Natural killer cell (primary cell): ENCODE results near the gene THSD4. TPM values are rescaled to one million over a fixed set of nuclear protein-coding genes. Genes with fewer than 3 reads are reported as not detected.

Experiments
- ATAC-seq, 3 donors: fragments of 150-1000 bp in 2 of 3; fragments of 200-7000 bp in 1 of 3; cut with Tn5 transposase; 1 replicate in 1 of 3; 2 replicates in 2 of 3; pipeline ENCODE4 v1.10.0; 2021; ENCODE audit warnings: mild to moderate bottlenecking in 2 of 3, moderate library complexity in 2 of 3
- DNase-seq, 2 donors: peaks; one replicate each; pipeline versions ENCODE4 v3.0.0 to v3.0.0-alpha.2; 2013 to 2021; ENCODE audit warnings: mixed read lengths in 1 of 2
- H3K27ac ChIP-seq: one replicate; pipeline ENCODE4 v1.5.1; 2013; ENCODE audit warnings: mild to moderate bottlenecking, low read length
- H3K27me3 ChIP-seq: one replicate; pipeline ENCODE4 v1.6.1; 2013; ENCODE audit warnings: low read length; ENCODE audit not compliant: control insufficient read depth, insufficient read depth
- H3K36me3 ChIP-seq: one replicate; pipeline ENCODE4 v1.6.1; 2013; ENCODE audit warnings: low read length; ENCODE audit not compliant: control insufficient read depth, insufficient read depth
- H3K4me1 ChIP-seq: one replicate; pipeline ENCODE4 v1.6.1; 2013; ENCODE audit warnings: low read length; ENCODE audit not compliant: control insufficient read depth, insufficient read depth
- H3K4me3 ChIP-seq: one replicate; pipeline ENCODE4 v1.5.1; 2013; ENCODE audit warnings: low read length
- H3K9me3 ChIP-seq: one replicate; pipeline ENCODE4 v1.6.1; 2013; ENCODE audit warnings: low read length; ENCODE audit not compliant: control insufficient read depth, insufficient read depth
- H3K27ac Mint-ChIP-seq, 2 donors: one replicate each; pipeline ENCODE4 v1.8.0; 2022; ENCODE audit warnings: mild to moderate bottlenecking in 2 of 2, mixed read lengths in 2 of 2, moderate library complexity in 1 of 2
- H3K27me3 Mint-ChIP-seq, 2 donors: one replicate each; pipeline ENCODE4 v1.8.0; 2022; ENCODE audit warnings: low read depth in 2 of 2, mixed read lengths in 2 of 2
- H3K36me3 Mint-ChIP-seq: one replicate; pipeline ENCODE4 v1.8.0; 2022; ENCODE audit warnings: mixed read lengths
- H3K4me1 Mint-ChIP-seq, 2 donors: one replicate each; pipeline ENCODE4 v1.8.0; 2022; ENCODE audit warnings: mixed read lengths in 2 of 2
- H3K4me3 Mint-ChIP-seq: one replicate; pipeline ENCODE4 v1.8.0; 2022; ENCODE audit warnings: mild to moderate bottlenecking, moderate library complexity, mixed read lengths
- H3K9me3 Mint-ChIP-seq, 2 donors: one replicate each; pipeline ENCODE4 v1.8.0; 2022; ENCODE audit warnings: mixed read lengths in 2 of 2
- WGBS: methylation state at CpG from one replicate; pipeline ENCODE4 v1.1.7; 2013; ENCODE audit warnings: missing lambda C conversion rate; ENCODE audit not compliant: insufficient coverage; 5-methylcytosine and 5-hydroxymethylcytosine counted together
- intact Hi-C: fragments of 100-400 bp; cut with micrococcal nuclease; formaldehyde crosslinking; loops from one replicate; pipeline ENCODE4 v1.14.2; 2022
- total RNA-seq, 4 donors: library from RNA; stranded (reverse); fragments of 120-200 nt in 1 of 4; gene quantifications; one replicate each; pipeline versions ENCODE4 v1.2.3 to v1.2.4, GENCODE V29; 2013 to 2022
- TF ChIP-seq, protein P1 (sequence below): fragments of 200-600 bp; IDR thresholded peaks from one replicate; pipeline ENCODE4 v1.8.0; 2022; ENCODE audit warnings: antibody characterized with exemption

THSD4 gene
- total RNA-seq, 3 donors from 2014 or later (not counting 1 experiment from before 2014, with no cell fraction given): not detected

DNA sequence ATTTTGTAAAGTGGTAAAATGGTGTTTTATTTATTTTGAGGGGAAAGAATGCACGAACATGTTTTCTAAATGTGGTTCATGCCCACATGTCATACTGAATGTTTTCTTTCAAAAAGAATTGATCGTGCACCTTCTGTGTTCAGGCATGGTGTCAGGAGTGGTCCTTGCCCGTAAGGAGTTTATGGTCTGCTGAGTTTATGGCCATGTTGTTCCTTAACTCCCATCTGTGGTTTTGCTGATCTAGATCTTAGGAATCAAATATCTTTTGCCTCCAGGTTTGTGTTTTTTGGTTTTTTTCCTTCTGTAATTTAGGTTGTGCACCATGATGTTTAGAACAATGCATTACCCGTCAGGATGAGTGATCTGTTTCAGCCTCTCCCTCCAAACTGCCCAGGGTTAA, 390.7 kb downstream of the THSD4 start:
- Mint-ChIP-seq H3K4me1 (no peaks in the 10 kb centered on the region), H3K36me3 (no peaks in the 10 kb centered on the region), H3K9me3 (no peaks in the 10 kb centered on the region), H3K27ac (no peak overlapping the region), H3K4me3 (no peak overlapping the region), H3K27me3 (peaks cover 14 to 25% of the 10 kb centered on the region in 2 donors)
- no peak overlapping the region for H3K27ac ChIP-seq
- no peaks in the 10 kb centered on the region for H3K9me3 ChIP-seq
- TF ChIP-seq, protein P1, sequence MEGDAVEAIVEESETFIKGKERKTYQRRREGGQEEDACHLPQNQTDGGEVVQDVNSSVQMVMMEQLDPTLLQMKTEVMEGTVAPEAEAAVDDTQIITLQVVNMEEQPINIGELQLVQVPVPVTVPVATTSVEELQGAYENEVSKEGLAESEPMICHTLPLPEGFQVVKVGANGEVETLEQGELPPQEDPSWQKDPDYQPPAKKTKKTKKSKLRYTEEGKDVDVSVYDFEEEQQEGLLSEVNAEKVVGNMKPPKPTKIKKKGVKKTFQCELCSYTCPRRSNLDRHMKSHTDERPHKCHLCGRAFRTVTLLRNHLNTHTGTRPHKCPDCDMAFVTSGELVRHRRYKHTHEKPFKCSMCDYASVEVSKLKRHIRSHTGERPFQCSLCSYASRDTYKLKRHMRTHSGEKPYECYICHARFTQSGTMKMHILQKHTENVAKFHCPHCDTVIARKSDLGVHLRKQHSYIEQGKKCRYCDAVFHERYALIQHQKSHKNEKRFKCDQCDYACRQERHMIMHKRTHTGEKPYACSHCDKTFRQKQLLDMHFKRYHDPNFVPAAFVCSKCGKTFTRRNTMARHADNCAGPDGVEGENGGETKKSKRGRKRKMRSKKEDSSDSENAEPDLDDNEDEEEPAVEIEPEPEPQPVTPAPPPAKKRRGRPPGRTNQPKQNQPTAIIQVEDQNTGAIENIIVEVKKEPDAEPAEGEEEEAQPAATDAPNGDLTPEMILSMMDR: no peak
- ATAC-seq (no peak), DNase-seq (no peak)
- H3K27me3 ChIP-seq: peaks cover 2% of the 10 kb centered on the region
- WGBS: 70% methylated on average over 4 of the region's 4 CpGs
- intact Hi-C loops: no loop called here
- H3K4me1 ChIP-seq: no peaks in the 10 kb centered on the region
- no peaks in the 10 kb centered on the region for H3K36me3 ChIP-seq
- H3K4me3 ChIP-seq: no peak overlapping the region

DNA sequence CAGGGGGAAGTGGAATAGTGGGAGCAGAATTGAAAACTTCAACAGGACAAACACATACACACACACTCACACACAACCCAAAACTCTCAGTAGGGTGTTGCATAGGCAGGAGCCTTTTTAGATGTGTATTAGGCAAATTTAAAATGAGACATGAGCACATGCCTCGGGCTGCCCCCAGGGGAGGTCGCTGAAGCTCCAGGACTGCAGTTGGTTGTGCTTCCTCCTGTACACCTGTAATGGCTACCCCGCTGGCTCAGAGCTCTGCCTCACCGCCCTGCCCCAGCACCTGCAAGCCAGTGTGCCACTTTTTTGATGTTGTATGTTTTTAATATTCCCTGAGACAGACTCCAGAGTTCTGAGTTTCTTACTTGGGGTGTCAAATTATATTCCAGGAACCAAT, 391.7 kb downstream of the THSD4 start:
- Histone ChIP-seq H3K36me3 (no peaks in the 10 kb centered on the region), H3K27ac (no peak overlapping the region), H3K4me1 (no peaks in the 10 kb centered on the region), H3K4me3 (no peak overlapping the region), H3K27me3 (no peaks in the 10 kb centered on the region), H3K9me3 (no peaks in the 10 kb centered on the region)
- Mint-ChIP-seq H3K4me1 (no peaks in the 10 kb centered on the region), H3K27ac (no peak overlapping the region), H3K36me3 (no peaks in the 10 kb centered on the region), H3K27me3 (peaks cover 14 to 23% of the 10 kb centered on the region in 2 donors), H3K4me3 (no peak overlapping the region), H3K9me3 (no peaks in the 10 kb centered on the region)
- WGBS: 58% methylated on average over 4 of the region's 4 CpGs
- intact Hi-C loops: no loop called here
- no peak for DNase-seq
- no peak for ATAC-seq
- TF ChIP-seq, protein P1: no peak

DNA sequence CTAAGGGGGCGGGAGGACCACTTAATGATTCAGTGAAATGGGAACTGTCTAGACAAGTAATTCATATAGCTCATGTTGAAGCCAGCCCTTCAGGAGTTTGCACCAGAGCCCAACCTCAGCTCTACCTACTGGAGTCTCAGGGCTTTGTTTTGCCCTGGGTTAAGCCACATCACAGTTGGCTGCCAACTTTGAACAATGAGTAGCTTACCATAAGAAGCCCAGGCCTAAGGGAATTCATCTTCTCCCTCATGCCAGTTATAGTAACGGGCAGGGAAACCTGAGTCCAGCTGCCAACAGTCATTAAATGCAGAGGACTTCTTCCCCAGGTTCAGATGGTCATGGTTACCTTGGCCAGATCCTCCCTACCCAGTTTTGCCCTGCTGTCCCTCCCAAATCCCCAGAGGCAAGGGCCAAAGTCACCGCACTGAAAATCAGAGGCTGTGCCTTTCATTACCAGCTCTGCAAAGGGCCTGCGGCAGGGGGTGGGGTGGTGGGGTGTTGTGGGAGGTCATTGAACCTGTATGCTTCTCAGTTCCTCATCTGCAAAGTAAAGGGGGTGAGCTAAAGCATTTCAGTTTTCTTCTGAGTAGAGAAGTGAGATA, 392.9 kb downstream of the THSD4 start:
- Histone ChIP-seq H3K36me3 (no peaks in the 10 kb centered on the region), H3K4me1 (no peaks in the 10 kb centered on the region), H3K27me3 (no peaks in the 10 kb centered on the region), H3K27ac (no peak overlapping the region), H3K4me3 (no peak overlapping the region), H3K9me3 (no peaks in the 10 kb centered on the region)
- H3K4me3 Mint-ChIP-seq: no peak overlapping the region
- H3K27ac Mint-ChIP-seq: no peak overlapping the region
- peaks cover 12 to 14% of the 10 kb centered on the region in 2 donors for H3K27me3 Mint-ChIP-seq
- no peak for ATAC-seq
- TF ChIP-seq, protein P1: no peak
- no peaks in the 10 kb centered on the region for H3K9me3 Mint-ChIP-seq
- no peaks in the 10 kb centered on the region for H3K4me1 Mint-ChIP-seq
- intact Hi-C loops: no loop called here
- DNase-seq: no peak
- no peaks in the 10 kb centered on the region for H3K36me3 Mint-ChIP-seq
- 82% methylated on average over 4 of the region's 4 CpGs for WGBS

DNA sequence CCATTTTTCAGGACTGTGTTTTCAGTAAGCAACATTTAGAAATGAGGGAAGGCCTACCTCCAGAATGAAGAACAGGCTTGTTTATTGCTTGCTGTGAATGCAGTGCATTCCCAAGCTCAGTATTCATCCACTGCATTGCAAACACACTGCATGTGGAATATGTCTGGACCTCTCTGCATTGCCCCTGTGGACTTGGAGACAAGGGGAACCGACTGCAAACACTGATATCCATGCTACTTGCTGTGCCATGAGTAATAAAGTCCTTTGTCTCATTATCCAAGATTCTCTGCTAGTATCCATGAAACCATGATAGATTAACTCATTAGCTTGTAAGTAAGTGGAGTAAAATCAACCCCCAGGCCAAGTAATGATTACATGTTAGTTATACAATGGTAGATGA, 393.9 kb downstream of the THSD4 start:
- Mint-ChIP-seq H3K27ac (no peak overlapping the region), H3K4me3 (no peak overlapping the region), H3K36me3 (no peaks in the 10 kb centered on the region), H3K9me3 (no peaks in the 10 kb centered on the region), H3K27me3 (peaks cover 13 to 20% of the 10 kb centered on the region in 2 donors), H3K4me1 (no peaks in the 10 kb centered on the region)
- Histone ChIP-seq H3K4me3 (no peak overlapping the region), H3K9me3 (no peaks in the 10 kb centered on the region), H3K4me1 (no peaks in the 10 kb centered on the region), H3K27ac (no peak overlapping the region), H3K36me3 (no peaks in the 10 kb centered on the region), H3K27me3 (no peaks in the 10 kb centered on the region)
- intact Hi-C loops: no loop called here
- WGBS: 45% methylated on average over 1 of the region's 1 CpG
- TF ChIP-seq, protein P1: no peak
- ATAC-seq (no peak), DNase-seq (no peak)
